Adrenal gland (tissue), 5 donors: ENCODE results near the gene SEMA3A.

Source experiments
- CTCF ChIP-seq, 6 experiments: fragments of 450-650 bp in 4 of 6; fragments of 200-600 bp in 2 of 6; sonication (generic) in 1 of 6; IDR thresholded peaks; 1 replicate in 5 of 6; 2 replicates in 1 of 6; pipeline versions ENCODE4 v1.5.1 to v1.8.0; 2016 to 2021; ENCODE audit warnings: antibody characterized with exemption in 6 of 6, mild to moderate bottlenecking in 2 of 6, moderate library complexity in 1 of 6
- POLR2A ChIP-seq, 2 donors: fragments of 450-650 bp; IDR thresholded peaks; one replicate each; pipeline ENCODE4 v1.6.1; 2017; ENCODE audit warnings: antibody characterized with exemption in 2 of 2, mild to moderate bottlenecking in 2 of 2, moderate library complexity in 1 of 2
- donor health status: DM: no; HTN: no; CAD: no.

GRCh38 chr7:84176716-84177115, 17.9 kb downstream of the SEMA3A start:
- no peak for TF ChIP-seq POLR2A (IDR thresholded peaks at IDR 0.05)
- TF ChIP-seq CTCF (IDR thresholded peaks at IDR 0.05), result no peak
